K562 (cell line): ENCODE results near the gene FAM174C. TPM values are rescaled to one million over a fixed set of nuclear protein-coding genes. Genes with fewer than 3 reads are reported as not detected.

Experiments
- BRD4 ChIP-seq: fragments of 200-600 bp; sonication (generic); IDR thresholded peaks from 2 replicates; pipeline ENCODE4 v1.6.1; 2017; ENCODE audit warnings: inconsistent platforms
- ELF2 ChIP-seq: fragments of 250-450 bp; sonication (Bioruptor Pico); IDR thresholded peaks from 2 replicates; pipeline ENCODE4 v1.5.0; 2021; ENCODE audit warnings: mild to moderate bottlenecking
- EWSR1 ChIP-seq: fragments of 450-650 bp; IDR thresholded peaks from 2 replicates; pipeline ENCODE4 v1.6.1; 2018; ENCODE audit warnings: borderline replicate concordance, mild to moderate bottlenecking, low read depth, moderate library complexity; ENCODE audit not compliant: partially characterized antibody
- MECOM ChIP-seq: fragments of 250-450 bp; sonication (Bioruptor Pico); IDR thresholded peaks from 2 replicates; pipeline ENCODE4 v1.8.0; 2022; ENCODE audit warnings: inconsistent platforms
- NR3C1 ChIP-seq: sonication (generic); formaldehyde crosslinking; IDR thresholded peaks from 2 replicates; pipeline ENCODE4 v1.8.1; 2022; ENCODE audit warnings: missing genetic modification reagents
- PCBP1 ChIP-seq: fragments of 200-400 bp; formaldehyde crosslinking; IDR thresholded peaks from 2 replicates; pipeline ENCODE4 v1.6.1; 2018; ENCODE audit warnings: mild to moderate bottlenecking, low read depth, low read length; ENCODE audit not compliant: poor library complexity, severe bottlenecking
- polyA plus RNA-seq, 8 experiments: library from polyadenylated mRNA; depleted of rRNA in 4 of 8; stranded (reverse) in 5 of 8; unstranded in 3 of 8; fragments of >200 nt; fragmentation: Nextera tagmentation in 2 of 8; fragmentation: Illumina TruSeq in 1 of 8; extraction: Ambion mirVana in 2 of 8; extraction: Trizol in 1 of 8; gene quantifications; 2 replicates each; pipeline versions ENCODE4 v1.2.1 to v1.2.3, GENCODE V29; 2011 to 2014; ENCODE audit warnings: inconsistent platforms in 1 of 8, missing spikeins in 1 of 8
- total RNA-seq, 7 experiments: library from RNA; depleted of rRNA in 6 of 7; stranded (reverse); fragments of >200 nt in 6 of 7; fragmentation: Illumina TruSeq in 2 of 7; extraction: Trizol in 2 of 7; gene quantifications; 2 replicates each; pipeline versions ENCODE4 v1.2.1 to v1.2.3, GENCODE V29; 2011 to 2021; ENCODE audit warnings: low replicate concordance in 1 of 7
- TF ChIP-seq, protein P1 (sequence below): fragments of 200-600 bp; sonication (generic); IDR thresholded peaks from one replicate; pipeline ENCODE4 v1.6.1; 2012; ENCODE audit warnings: mild to moderate bottlenecking, low read depth, low read length, inconsistent platforms
- TF ChIP-seq, protein P2 (sequence below): sonication (generic); formaldehyde crosslinking; IDR thresholded peaks from 2 replicates; pipeline ENCODE4 v1.8.1; 2023; ENCODE audit warnings: mild to moderate bottlenecking, missing genetic modification reagents

The FAM174C gene
- total and polyA plus RNA-seq, 9 of the 15 experiments (the other 6 are each of a cell fraction or from before 2014, with no cell fraction given): 0.66 to 89.6 (median 20.3) TPM

DNA sequence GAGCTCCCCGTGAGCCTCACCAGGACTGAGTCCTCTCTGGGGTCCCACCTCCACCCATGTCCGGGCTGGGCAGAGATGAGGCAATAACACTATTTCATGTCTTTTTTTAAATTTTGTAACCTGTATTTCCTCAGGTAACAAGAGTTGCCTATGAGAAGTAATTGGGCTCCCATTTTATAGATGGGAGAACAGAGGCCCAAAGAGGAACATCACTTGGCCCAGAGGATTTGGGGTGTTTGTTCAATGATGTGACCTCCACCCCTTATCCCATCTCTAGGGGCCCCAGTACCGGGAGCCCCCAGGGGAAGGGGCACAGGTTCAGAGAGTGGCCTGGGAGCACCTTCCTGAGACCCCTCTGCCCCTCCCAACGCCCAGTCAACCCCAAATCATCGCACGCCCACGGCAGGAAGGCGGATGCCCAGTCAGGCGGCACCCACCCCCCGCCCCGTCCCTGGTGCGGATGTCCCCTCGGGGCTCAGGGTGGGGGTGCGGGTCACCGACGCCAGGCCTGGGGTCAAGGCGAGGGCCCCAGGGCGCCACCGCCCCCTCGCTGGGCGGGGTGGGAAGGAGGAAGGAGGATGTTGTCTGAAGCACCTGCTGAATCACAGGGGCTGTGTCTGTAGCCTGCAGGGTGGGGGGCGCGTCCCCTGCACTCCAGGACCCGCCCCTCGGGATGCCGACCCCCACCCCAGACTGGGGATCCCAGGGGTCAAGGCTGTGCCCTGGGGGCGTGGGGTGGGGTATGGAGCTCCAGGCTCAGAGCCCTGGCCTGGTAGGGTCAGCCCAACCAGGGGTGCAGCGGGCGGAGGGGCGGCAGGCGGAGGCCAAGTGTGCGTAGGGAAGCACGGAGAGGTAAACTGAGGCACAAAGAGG is 15.2 kb upstream of the FAM174C start (continued):
- TF ChIP-seq, protein P1, sequence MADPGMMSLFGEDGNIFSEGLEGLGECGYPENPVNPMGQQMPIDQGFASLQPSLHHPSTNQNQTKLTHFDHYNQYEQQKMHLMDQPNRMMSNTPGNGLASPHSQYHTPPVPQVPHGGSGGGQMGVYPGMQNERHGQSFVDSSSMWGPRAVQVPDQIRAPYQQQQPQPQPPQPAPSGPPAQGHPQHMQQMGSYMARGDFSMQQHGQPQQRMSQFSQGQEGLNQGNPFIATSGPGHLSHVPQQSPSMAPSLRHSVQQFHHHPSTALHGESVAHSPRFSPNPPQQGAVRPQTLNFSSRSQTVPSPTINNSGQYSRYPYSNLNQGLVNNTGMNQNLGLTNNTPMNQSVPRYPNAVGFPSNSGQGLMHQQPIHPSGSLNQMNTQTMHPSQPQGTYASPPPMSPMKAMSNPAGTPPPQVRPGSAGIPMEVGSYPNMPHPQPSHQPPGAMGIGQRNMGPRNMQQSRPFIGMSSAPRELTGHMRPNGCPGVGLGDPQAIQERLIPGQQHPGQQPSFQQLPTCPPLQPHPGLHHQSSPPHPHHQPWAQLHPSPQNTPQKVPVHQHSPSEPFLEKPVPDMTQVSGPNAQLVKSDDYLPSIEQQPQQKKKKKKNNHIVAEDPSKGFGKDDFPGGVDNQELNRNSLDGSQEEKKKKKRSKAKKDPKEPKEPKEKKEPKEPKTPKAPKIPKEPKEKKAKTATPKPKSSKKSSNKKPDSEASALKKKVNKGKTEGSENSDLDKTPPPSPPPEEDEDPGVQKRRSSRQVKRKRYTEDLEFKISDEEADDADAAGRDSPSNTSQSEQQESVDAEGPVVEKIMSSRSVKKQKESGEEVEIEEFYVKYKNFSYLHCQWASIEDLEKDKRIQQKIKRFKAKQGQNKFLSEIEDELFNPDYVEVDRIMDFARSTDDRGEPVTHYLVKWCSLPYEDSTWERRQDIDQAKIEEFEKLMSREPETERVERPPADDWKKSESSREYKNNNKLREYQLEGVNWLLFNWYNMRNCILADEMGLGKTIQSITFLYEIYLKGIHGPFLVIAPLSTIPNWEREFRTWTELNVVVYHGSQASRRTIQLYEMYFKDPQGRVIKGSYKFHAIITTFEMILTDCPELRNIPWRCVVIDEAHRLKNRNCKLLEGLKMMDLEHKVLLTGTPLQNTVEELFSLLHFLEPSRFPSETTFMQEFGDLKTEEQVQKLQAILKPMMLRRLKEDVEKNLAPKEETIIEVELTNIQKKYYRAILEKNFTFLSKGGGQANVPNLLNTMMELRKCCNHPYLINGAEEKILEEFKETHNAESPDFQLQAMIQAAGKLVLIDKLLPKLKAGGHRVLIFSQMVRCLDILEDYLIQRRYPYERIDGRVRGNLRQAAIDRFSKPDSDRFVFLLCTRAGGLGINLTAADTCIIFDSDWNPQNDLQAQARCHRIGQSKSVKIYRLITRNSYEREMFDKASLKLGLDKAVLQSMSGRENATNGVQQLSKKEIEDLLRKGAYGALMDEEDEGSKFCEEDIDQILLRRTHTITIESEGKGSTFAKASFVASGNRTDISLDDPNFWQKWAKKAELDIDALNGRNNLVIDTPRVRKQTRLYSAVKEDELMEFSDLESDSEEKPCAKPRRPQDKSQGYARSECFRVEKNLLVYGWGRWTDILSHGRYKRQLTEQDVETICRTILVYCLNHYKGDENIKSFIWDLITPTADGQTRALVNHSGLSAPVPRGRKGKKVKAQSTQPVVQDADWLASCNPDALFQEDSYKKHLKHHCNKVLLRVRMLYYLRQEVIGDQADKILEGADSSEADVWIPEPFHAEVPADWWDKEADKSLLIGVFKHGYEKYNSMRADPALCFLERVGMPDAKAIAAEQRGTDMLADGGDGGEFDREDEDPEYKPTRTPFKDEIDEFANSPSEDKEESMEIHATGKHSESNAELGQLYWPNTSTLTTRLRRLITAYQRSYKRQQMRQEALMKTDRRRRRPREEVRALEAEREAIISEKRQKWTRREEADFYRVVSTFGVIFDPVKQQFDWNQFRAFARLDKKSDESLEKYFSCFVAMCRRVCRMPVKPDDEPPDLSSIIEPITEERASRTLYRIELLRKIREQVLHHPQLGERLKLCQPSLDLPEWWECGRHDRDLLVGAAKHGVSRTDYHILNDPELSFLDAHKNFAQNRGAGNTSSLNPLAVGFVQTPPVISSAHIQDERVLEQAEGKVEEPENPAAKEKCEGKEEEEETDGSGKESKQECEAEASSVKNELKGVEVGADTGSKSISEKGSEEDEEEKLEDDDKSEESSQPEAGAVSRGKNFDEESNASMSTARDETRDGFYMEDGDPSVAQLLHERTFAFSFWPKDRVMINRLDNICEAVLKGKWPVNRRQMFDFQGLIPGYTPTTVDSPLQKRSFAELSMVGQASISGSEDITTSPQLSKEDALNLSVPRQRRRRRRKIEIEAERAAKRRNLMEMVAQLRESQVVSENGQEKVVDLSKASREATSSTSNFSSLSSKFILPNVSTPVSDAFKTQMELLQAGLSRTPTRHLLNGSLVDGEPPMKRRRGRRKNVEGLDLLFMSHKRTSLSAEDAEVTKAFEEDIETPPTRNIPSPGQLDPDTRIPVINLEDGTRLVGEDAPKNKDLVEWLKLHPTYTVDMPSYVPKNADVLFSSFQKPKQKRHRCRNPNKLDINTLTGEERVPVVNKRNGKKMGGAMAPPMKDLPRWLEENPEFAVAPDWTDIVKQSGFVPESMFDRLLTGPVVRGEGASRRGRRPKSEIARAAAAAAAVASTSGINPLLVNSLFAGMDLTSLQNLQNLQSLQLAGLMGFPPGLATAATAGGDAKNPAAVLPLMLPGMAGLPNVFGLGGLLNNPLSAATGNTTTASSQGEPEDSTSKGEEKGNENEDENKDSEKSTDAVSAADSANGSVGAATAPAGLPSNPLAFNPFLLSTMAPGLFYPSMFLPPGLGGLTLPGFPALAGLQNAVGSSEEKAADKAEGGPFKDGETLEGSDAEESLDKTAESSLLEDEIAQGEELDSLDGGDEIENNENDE: no peak
- TF ChIP-seq EWSR1: no peak
- 0 out of 2 replicates have a peak, but pooled peaks have one; percentile 28 for TF ChIP-seq NR3C1
- no peak for TF ChIP-seq MECOM (CRISPR knock-in tag)
- TF ChIP-seq, protein P2, sequence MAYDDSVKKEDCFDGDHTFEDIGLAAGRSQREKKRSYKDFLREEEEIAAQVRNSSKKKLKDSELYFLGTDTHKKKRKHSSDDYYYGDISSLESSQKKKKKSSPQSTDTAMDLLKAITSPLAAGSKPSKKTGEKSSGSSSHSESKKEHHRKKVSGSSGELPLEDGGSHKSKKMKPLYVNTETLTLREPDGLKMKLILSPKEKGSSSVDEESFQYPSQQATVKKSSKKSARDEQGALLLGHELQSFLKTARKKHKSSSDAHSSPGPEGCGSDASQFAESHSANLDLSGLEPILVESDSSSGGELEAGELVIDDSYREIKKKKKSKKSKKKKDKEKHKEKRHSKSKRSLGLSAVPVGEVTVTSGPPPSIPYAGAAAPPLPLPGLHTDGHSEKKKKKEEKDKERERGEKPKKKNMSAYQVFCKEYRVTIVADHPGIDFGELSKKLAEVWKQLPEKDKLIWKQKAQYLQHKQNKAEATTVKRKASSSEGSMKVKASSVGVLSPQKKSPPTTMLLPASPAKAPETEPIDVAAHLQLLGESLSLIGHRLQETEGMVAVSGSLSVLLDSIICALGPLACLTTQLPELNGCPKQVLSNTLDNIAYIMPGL (CRISPR knock-in tag): no peak
- TF ChIP-seq PCBP1: peak; percentile 73
- no peak for TF ChIP-seq BRD4
- no peak for TF ChIP-seq ELF2 (CRISPR knock-in tag)
- TF ChIP-seq, all 486 proteins: peak for 27
